NCI-H1694 (cell line): ENCODE data around the gene CDH22.

Experiments
- DNase-seq: peaks from one replicate; lab custom pipeline; 2025; lab: John Stamatoyannopoulos, UW

Gene CDH22

DNA sequence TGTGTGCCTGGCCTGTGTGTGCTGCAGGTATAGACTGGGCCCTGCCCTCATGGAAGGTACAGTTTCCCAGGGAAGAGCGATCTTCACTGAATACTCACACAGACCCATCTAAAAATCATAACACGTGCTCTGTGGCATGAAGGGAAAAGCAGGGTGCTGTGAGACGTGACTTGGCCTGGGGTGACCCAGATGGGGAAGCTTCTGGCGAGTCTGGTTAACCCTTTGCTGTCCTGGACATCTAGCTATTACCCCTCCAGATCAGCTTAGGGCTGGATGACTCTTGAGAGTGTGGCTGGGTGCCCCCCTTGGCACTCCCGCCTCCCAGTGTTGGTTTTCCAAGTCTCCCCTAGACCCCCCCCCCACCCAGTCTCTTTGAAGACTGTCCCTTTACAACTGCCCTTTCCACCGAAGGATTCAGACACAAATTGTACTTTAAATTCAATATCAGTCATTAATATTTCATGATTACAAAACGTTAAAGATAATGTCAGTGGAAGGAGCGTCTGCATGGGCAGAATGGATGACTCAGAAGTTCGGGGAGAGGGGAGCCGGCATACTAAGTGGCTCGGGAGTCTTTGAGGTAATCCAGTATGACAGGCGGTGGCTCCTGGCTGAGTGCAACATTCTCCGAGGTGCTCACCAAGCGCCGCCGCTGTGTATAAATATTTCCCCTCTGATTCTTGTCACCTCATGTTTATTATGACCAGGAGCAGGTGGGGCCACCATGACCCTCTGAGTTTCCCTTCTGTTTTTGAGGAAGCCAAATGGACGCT lies 112.8 kb downstream of the CDH22 start:
- no peak for DNase-seq

DNA sequence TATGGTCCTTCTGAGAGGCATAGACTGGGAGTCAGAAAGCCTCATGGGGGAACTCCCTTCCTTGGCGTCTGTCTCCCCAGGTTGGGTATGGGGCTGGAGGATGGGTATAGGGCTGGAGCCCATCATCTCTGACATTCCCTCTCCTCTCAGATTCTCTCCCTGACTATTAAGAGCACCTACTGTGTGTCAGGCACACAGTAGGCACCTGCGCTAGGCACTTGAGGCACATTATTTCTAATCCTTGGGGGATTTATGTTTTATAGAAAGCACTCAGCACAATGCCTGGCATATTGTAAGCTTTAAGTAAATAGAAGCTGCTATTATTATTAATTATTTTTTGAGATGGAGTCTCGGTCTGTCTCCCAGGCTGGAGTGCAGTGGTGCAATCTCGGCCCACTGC lies 113.9 kb downstream of the CDH22 start:
- DNase-seq = no peak

DNA sequence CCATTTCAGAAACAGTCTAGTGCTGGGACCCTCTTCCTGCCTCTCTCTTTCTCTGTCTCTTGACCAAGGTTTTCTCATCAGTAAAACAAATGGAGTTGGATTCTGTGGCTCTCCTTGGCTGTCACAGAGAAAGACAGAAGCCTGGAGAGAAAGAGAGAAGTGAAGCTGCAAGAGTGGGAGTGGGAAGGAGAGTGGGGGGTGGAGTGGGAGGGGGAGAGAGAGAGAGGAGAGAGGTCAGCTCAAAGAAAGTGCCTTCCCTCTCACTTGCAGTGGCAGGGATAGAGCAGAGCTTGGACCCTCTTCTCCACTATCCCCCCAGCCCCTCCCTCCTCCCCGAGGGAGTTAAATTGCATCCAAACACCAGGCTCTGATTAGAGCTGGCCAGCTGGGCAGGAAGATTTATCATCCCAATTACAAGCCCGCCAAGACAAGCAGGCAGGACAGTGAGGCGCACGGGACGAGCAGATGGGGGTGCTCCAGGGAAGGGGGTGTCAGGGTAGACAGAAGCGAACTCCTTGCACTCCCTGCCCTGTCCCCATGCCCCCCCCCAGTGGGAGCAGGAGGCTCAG lies 115.8 kb downstream of the CDH22 start:
- no peak for DNase-seq

DNA sequence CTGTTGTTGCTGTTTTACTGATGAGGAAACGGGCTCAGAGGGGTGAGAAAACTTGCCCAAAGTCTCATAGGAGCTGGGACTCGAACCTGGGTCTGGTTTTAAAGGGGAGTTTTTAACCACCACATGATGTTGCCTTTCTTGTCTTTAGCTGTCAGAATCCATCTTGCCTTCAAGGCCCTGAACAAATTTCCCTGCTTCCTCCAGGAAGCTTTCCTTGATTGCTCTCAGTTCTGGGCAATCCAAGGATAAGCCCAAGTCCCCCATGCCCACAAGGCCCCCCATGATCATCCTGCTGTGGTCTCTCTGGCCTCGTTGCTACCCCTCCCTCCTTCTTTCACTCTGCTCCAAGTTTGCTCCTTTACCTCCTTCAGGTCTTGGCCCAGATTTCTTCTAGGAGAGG lies 116.7 kb downstream of the CDH22 start:
- DNase-seq = no peak

DNA sequence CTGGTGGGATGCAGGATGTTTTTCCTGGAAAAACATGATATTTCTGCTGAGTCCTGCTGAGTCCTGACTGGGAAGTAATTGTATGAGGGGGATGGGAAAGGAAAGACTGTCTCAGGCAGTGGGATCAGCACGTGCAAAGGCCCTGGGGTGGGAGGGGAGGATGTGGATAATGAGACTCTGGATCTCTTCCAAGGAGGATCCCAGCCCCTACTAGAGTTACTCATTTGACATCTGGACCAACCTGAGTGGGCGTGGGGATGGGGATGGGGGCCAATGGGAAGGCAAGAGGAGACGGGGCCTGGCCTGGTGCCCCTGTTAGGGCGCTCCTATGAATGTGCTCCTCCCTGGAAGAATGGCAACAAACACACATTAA lies 117.1 kb downstream of the CDH22 start:
- DNase-seq = no peak

DNA sequence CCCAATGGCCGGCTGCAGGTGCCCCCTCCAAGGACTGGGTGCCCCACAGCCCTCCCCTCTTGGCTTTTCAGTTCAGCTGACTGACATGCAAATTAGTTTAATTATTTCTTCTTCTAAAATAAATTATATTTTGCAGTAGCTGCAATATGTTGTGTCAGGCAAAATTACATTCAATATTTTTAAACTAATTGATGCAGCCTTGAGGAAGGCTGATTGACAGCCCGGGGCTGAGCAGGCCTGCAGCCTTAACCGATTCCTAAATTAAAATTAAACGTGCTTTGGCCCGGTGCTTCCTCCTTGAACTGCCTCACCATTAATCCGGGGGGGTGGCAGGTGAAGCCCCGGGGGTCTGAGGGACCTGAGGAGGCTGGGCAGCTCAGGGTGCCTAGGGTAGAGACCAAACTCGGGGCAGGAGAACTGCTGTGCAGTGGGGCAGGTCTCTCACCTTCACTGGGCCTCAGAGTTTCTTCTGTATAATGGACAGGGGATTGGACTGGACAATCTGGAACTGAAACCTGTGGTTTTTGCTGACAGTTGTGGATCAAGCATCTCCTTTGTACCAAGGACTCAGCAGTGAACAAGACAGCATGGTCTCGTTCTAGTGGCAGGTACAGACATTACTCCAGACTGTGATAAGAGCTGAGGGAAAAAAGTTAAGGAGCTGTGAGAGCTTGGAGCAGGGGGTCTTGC lies 117.7 kb downstream of the CDH22 start:
- DNase-seq = no peak

DNA sequence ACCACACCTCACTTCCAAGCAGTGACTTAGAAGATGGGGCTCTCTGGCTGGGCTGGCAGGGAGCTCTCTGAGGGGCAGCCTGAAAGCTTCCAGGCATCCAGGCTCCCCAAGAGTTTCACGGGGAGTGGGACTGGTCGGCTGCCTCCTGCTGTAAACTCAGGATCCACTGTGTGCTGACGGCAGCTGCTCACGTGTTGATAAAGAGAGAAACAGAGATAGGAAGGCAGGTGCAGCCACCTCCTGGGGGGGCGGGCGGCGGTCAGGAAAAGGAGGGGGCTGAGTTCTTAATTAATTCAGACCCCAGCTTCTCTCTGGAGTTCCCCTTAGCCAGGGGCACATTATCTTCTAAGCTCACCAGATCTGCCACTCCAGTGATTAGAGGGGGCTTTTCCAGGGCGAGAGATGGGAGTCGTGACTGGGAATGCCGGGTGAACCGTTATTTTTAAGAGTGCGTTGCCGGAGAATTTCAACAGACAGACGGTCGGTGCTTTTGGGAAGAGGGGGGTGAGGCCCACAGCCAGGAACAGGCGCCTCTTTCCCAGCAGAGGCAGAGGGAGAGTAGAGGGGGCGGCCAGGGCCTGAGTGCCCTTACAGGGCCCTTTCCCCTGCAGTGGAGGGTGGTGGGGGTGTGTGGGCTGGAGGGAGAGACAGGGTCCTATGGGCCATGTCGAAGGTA lies 119.3 kb downstream of the CDH22 start:
- peak; percentile 8 for DNase-seq

DNA sequence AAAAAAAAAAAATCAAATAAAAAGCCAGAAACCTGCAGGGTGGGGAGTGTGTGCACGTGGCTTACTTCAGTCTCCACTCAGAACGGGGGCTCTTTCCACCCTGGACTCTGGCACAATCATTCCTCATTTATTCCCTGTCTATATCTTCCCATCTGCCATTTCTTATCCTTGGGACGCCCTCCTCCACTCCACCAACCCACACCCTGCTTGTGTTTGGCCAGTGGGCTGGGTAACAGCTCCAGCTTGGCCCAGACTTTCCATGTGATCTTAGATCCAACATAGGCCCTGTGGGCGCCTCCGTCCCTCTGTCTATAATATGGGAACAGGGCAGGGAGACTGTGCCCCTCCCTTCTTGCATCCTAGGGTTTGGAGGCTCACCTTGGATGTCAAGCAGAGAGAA lies 122.1 kb downstream of the CDH22 start:
- no peak for DNase-seq

DNA sequence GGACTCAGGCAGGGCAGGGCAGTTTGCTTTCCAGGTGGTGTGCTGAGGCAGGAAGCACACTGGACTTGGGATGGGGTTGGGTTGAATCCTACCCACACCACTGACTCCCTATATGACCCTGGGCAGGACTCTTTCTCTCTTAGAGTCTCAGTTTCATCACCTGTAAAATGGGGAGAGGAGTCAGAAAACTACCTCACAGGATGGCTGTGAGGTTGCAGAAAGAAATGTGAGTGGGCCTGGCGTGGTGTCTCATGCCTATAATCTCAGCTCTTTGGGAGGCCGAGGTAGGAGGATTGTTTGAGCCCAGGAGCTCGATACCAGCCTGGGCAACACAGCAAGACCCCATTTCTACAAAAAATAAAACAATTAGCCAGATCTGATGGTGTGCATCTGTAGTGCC lies 122.9 kb downstream of the CDH22 start:
- DNase-seq = no peak

DNA sequence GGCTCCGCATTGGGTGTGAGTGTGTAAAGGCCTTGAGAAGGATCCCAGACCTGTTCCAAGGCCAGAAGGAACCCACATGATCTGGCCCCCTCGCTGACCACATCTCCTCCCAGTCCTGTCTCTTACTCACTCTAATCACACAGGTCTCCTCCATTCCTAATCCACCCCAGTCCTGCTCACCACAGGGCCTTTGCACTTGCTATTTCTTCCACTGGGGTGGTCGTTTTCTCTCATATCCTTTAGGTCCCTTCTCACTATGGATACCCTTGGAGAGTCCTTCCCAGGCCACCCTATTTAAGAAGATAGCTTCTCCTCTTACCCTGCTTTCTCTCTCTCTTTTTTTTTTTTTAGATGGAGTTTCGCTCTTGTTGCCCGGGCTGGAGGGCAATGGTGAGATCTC lies 124.5 kb downstream of the CDH22 start:
- no peak for DNase-seq

DNA sequence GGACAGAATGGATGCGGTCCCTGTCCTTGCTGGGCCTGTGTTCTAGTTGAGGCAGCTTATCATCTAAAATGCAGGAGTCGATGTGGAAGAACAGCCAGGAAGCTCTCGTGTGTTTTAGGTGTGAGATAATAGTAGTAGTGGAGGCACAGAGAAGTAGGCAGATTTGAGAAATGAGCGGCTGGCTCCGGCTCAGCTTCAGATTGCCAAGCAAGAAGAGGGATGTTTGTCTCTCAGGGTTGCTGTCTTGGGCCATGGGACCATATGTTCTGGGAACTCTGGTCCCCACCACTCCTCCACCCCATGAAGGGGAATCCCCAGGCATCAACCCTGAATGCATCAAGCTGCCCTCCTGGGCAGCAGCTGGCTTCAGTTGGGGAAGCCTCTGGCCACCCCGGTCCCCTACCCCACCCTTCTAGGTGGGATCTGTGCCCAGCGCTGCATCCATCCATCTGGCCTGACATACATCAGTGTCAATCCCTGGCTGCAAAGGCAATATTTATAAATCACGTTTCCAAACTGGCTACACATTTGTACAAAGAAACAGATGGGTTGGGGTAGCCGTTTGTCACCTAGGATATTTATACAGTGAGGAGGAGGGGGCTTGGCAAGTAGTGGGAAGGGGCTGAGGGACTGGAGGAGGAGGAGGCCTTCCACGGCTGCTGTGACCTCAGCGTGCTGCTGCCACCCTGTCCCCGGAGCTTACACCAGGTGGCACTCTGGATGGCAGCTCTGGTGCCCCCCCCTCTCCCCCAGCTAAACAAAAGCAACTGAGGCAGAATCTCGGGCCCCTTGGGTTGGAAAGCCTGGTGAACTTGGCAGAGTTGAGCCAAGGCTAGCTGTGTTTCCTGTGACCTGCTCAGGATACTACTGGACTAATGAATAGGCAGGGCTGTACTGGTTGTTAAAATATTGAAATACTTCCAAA lies 125.8 kb downstream of the CDH22 start:
- DNase-seq = peak; percentile 86

DNA sequence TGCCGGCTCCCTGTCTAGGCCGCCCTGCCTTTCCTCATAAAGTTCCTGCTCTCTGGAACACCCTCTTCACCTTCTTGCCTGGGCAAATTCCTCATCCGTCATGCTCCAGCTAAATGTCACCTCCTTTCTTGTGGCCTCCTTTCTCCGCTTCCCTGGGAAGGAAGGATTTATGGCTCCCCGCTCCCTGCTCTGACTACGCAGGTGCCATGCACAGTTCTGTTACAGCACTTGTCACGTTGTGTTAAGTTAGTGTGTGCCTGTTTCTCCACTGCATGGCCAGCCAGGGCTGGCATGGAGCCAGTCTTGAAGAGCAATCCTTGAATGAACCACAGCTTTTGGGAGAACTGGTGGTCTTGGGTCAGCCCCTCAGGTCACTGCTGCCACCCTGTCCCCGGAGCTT lies 128.4 kb downstream of the CDH22 start:
- no peak for DNase-seq

DNA sequence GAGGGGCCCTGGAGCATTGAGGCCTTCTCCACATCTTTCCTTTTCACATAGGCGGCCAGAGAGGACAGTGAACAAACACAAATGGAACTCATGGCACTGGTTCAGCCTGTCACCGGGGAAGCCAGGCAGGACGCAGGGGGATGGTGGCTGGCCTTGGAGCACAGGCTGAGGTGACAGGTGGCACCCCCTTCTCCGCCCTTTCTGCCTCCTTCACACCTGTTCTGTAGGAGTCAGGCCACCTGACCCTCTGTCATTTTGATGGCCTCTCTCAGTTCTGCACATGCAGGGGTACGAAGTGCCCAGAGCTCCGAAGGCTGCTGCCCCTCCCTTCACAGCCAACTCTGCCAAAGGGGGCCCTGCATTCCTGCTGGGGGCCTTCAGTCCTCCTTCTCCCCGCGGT lies 129.4 kb downstream of the CDH22 start:
- DNase-seq = no peak

DNA sequence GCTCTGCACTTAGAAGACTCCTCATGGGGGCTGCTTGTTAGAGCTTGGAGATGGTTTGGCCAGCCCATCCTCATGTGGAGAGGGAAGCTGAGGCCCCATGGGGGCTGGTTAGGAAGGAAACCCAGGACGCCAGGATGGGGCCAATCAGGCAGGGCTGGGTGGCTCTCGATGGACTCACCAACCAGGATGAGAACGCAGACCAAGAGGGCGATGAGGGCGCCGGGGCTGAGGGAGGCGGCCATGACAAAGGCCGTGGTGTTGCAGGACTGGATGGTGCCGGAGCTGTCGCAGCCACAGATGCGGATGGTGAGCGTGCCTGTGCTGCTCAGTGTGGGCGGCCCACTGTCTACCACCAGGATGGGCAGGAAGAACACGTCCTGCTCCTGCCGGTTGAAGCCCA lies 130.5 kb downstream of the CDH22 start:
- no peak for DNase-seq

DNA sequence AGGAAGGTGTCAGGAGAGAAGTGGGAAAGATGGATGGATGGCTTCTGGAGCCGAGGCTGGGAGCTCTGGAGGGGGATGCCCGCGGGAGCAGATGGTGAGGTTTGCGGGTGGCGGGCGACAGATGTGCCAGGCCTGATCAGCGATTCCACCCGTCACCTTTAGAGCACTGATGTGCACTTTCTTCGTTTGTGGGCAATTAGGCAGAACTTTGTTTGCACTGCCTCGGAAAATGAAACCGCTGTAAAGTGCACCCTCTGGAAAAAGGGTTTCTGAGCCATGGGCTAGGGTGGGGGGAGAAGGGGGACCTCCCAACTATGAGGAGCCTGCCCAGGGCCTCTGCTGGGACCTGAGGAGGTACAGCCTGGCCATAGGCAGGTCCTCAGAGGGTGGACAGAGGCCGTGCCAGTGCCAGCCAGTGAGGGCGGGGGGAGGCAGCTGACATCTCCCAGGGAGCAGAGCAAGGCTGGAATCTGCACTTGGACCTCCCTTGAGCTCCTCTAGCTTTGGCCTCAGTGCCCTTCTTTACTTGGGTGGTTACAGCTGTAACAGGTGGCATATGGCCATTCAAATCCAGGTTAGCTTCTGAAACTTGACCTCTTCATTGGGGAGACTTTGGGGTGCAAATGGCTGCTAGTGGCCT lies 131.4 kb downstream of the CDH22 start:
- peak; percentile 85 for DNase-seq

DNA sequence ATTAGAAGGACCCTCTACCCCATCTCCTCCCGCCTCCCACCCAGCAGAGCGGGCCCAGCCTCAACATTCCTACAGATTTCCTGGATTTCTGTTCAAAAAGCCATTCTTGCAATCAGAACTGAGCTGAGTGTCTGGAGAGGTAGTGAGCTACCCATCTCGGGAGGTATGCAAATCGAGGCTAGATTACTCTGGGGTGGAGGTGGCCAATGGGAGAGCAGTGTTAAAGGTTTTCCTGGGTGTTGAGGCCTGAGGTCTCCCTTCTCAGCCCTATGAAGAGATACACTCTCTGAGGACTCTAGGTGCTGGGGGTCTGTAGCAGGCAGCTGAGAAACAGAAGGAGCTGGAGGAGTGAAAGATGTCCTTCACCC lies 133.2 kb downstream of the CDH22 start:
- no peak for DNase-seq

DNA sequence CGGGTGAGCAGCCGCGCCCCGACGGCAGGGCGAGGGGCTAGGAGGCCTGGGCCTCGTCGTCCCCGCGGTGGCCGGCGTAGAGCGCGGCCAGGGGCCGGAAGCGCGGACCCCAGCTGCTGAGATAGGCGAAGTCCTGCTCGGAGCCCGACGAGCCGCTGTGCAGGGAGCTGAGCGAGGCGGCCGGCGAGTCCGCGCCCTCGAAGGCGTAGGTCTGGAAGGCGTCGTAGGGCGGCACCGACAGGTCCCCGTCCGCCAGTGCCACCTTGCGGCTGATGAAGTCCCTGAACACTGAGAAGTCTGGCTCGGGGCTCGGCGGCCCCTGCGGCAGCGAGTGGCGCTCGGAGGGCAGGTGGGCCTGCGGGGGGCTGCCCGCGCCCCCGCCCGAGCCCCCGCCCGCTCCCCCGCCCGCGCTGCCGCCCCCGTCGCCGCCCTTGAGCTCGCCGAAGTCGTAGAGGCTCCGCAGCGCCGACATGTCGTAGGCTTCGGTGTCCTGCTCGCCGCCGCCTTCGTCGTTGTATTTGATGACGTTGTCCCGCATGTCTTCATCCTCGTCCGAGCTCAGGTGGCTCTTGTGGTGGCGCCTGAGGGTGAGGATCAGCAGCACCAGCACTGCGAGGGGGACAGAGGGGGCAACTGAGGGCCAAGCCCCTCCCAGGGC lies 133.7 kb downstream of the CDH22 start:
- DNase-seq = peak; percentile 34

DNA sequence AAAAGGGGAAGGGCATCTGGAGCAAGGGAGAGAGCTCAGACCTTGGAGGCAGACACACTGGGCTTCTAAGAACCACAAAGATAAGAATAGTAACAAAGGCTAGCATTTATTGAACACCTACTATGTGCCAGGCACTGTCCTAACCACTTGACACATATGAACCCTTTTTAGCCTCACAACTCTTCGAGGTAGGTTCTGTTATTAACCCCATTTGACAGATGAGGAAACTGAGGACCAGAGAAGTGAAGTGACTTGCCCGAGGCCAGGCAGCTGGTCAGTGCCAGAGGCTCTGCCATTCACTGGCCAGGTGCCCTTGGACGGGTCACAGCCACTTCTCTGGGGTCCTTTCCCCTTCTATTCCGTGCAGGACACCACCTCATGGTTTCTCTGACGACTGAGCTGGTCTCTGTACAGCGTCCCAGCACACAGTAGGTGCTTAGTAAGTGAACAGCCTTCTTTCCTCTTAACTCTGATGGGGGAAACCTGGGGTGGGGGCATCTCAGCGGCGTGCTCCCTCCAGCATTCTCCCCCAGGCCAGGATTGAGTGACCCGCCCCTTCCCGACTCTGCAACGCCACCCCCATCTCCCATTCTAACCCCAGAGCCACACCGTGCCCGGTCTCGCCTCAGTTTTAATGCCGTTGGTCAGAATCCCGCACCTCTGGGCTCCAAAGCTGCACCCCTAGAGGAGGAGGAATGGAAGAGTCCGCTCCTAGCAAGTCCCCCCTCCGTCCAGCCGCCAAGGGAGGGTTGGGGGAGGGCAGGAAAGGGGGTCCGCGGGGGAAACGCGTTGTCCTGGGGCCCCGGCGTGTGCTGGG lies 134.4 kb downstream of the CDH22 start:
- DNase-seq = no peak

DNA sequence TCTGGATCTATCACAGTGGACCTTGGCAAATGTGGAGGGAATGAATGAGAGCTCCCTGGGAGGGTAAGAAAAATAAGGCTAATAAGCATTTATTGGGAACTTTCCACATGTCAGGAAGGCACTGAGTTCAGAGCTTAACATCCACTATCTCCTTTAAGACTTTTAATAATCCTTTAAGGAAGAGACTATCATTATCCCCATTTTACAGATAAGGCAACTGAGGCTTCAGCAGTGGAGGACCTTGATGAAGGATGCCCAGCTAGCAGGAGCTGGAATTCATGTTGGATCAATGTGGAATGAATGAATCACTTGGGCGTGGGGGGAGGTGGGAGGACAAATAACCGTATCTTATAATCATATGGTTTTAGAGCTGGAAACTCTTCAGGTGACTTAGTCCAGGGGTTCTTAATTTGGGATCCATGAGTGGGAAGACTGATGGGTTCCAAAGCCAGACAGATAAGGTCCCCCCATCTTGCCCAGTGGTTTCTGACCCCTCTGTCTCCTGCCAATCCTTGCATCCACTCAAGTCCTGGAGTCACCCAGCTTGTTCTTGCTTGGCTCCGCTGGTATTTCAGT lies 135.2 kb downstream of the CDH22 start:
- DNase-seq = no peak

DNA sequence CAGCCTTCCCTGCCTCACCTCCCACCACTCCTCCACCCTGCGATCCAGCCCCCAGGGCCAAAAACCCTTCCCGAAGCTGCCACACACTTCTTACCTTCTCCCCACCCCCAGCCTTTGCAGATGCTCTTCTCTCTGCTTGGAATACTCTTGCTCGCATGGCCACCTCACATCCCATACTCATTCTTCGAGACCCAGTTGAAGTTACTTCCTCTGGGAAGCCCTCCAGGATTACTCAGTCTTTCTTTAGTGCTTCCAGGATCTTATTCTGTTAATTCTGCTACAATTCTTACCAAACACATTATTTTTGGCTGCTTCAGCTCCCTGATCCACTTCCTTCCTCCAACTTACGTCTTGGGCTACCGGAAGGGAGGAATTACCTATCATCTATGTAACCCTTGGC lies 135.8 kb downstream of the CDH22 start:
- DNase-seq = no peak
